Uterus (tissue), 2 donors: ENCODE results near the gene RAMAC.

ENCODE experiments used
- POLR2A ChIP-seq, 2 donors: fragments of 450-650 bp; IDR thresholded peaks; one replicate each; pipeline ENCODE4 v1.6.1; 2016; ENCODE audit warnings: antibody characterized with exemption in 2 of 2, mild to moderate bottlenecking in 1 of 2, moderate library complexity in 1 of 2
- TF ChIP-seq, protein P1 (sequence below), 4 experiments: fragments of 200-600 bp in 2 of 4; fragments of 450-650 bp in 2 of 4; sonication (generic) in 2 of 4; IDR thresholded peaks; one replicate each; pipeline ENCODE4 v1.5.1; 2016 to 2019; ENCODE audit warnings: antibody characterized with exemption in 4 of 4, mild to moderate bottlenecking in 2 of 4, moderate library complexity in 1 of 4

DNA sequence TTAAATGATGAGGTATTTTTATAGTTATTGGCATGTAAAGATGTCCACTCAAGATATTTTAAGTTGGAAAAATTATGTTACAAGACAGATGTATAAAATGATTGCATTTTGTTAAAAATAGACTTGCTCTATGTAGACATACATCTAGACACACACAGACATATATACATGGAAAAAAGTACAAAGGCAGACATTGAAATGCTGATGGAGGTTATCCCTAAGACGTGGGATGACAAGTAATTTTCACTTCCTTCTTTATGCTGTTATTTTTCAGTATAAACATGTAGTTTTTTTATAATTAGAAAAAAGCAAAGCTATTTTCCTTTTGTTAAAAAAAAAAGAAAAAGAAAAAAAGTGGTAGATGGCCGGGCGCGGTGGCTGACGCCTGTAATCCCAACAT, 40.7 kb upstream of the RAMAC start:
- TF ChIP-seq, protein P1, sequence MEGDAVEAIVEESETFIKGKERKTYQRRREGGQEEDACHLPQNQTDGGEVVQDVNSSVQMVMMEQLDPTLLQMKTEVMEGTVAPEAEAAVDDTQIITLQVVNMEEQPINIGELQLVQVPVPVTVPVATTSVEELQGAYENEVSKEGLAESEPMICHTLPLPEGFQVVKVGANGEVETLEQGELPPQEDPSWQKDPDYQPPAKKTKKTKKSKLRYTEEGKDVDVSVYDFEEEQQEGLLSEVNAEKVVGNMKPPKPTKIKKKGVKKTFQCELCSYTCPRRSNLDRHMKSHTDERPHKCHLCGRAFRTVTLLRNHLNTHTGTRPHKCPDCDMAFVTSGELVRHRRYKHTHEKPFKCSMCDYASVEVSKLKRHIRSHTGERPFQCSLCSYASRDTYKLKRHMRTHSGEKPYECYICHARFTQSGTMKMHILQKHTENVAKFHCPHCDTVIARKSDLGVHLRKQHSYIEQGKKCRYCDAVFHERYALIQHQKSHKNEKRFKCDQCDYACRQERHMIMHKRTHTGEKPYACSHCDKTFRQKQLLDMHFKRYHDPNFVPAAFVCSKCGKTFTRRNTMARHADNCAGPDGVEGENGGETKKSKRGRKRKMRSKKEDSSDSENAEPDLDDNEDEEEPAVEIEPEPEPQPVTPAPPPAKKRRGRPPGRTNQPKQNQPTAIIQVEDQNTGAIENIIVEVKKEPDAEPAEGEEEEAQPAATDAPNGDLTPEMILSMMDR (IDR thresholded peaks at IDR 0.05), result no peak
- TF ChIP-seq POLR2A (IDR thresholded peaks at IDR 0.05), result no peak
